ENCODE data around the gene ITGA7.

DNA sequence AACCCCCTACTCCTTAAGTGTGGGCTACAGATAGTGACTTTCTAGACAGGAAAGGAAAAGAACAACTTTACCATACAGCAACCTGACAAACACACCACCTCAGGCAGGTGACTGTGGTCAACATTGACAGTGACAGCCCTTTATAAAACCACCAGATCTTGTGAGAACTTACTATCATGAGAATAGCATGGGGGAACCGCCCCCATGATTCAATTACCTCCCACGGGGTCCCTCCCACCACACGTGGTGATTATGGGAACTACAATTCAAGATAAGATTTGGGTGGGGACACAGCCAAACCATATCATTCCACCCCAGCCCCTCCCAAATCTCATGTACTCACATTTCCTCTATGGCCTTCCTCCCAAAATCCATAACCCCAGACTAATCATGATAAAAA, 54.7 kb downstream of the ITGA7 start:
- TF ChIP-seq POLR2A (IDR thresholded peaks at IDR 0.05), result no peak
- TF ChIP-seq, protein P1, sequence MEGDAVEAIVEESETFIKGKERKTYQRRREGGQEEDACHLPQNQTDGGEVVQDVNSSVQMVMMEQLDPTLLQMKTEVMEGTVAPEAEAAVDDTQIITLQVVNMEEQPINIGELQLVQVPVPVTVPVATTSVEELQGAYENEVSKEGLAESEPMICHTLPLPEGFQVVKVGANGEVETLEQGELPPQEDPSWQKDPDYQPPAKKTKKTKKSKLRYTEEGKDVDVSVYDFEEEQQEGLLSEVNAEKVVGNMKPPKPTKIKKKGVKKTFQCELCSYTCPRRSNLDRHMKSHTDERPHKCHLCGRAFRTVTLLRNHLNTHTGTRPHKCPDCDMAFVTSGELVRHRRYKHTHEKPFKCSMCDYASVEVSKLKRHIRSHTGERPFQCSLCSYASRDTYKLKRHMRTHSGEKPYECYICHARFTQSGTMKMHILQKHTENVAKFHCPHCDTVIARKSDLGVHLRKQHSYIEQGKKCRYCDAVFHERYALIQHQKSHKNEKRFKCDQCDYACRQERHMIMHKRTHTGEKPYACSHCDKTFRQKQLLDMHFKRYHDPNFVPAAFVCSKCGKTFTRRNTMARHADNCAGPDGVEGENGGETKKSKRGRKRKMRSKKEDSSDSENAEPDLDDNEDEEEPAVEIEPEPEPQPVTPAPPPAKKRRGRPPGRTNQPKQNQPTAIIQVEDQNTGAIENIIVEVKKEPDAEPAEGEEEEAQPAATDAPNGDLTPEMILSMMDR (IDR thresholded peaks at IDR 0.05), result no peak

Data from tibial nerve (tissue), 3 donors.